CD4-positive, alpha-beta T cell (primary cell): ENCODE data around the gene BPHL. TPM values are rescaled to one million over a fixed set of nuclear protein-coding genes. Genes with fewer than 3 reads are reported as not detected.

Experiments
- ATAC-seq: fragments of 200-7000 bp; cut with Tn5 transposase; one replicate; pipeline ENCODE4 v1.10.0; 2022; ENCODE audit warnings: mild to moderate bottlenecking; ENCODE audit not compliant: poor library complexity
- CTCF ChIA-PET: fragments of 350-600 bp; sonication (Branson Sonifier 250); formaldehyde crosslinking; loops from one replicate; lab custom pipeline; 2021; ENCODE audit warnings: antibody characterized with exemption, inconsistent platforms; lab: Charles Lee
- POLR2A ChIA-PET: fragments of 350-600 bp; sonication (Branson Sonifier 250); formaldehyde crosslinking; loops from one replicate; lab custom pipeline; 2021; ENCODE audit warnings: antibody characterized with exemption, inconsistent platforms; lab: Charles Lee
- DNase-seq, 14 experiments: peaks; one replicate each; pipeline ENCODE4 v3.0.0-alpha.2; 2013 to 2020; ENCODE audit warnings: mixed read lengths in 2 of 14
- H3K27ac ChIP-seq, 2 donors: one replicate each; pipeline versions ENCODE4 v1.5.1 to v1.7.0; 2013; ENCODE audit warnings: low read length in 2 of 2, low read depth in 1 of 2, mild to moderate bottlenecking in 1 of 2
- H3K27me3 ChIP-seq, 2 experiments: 1 replicate in 1 of 2; 2 replicates in 1 of 2; pipeline versions ENCODE4 v1.6.1 to v1.7.0; 2013; ENCODE audit warnings: low read length in 2 of 2, control low read depth in 1 of 2, mild to moderate bottlenecking in 1 of 2, moderate library complexity in 1 of 2; ENCODE audit not compliant: insufficient read depth in 2 of 2, control insufficient read depth in 1 of 2
- H3K36me3 ChIP-seq: one replicate; pipeline ENCODE4 v1.6.1; 2013; ENCODE audit warnings: low read length, control low read depth; ENCODE audit not compliant: insufficient read depth
- H3K4me1 ChIP-seq: one replicate; pipeline ENCODE4 v1.6.1; 2013; ENCODE audit warnings: low read length, control low read depth; ENCODE audit not compliant: insufficient read depth
- H3K4me3 ChIP-seq: one replicate; pipeline ENCODE4 v1.5.1; 2013; ENCODE audit warnings: mild to moderate bottlenecking, low read length, moderate library complexity
- H3K9me3 ChIP-seq, 2 experiments: 1 replicate in 1 of 2; 2 replicates in 1 of 2; pipeline versions ENCODE4 v1.6.1 to v1.7.0; 2013; ENCODE audit warnings: low read length in 2 of 2, mild to moderate bottlenecking in 2 of 2, control low read depth in 1 of 2, moderate library complexity in 1 of 2; ENCODE audit not compliant: control insufficient read depth in 1 of 2, insufficient read depth in 1 of 2
- H3K27ac Mint-ChIP-seq: one replicate; pipeline ENCODE4 v1.8.0; 2020; ENCODE audit warnings: mixed read lengths
- H3K27me3 Mint-ChIP-seq: one replicate; pipeline ENCODE4 v1.8.0; 2021; ENCODE audit warnings: mixed read lengths
- H3K36me3 Mint-ChIP-seq: one replicate; pipeline ENCODE4 v1.8.0; 2021; ENCODE audit warnings: low read depth, mixed read lengths
- H3K4me1 Mint-ChIP-seq: one replicate; pipeline ENCODE4 v1.8.0; 2021; ENCODE audit warnings: low read depth, mixed read lengths
- H3K4me3 Mint-ChIP-seq: one replicate; pipeline ENCODE4 v1.8.0; 2020; ENCODE audit warnings: mild to moderate bottlenecking, mixed read lengths
- H3K9me3 Mint-ChIP-seq: one replicate; pipeline ENCODE4 v1.8.0; 2020; ENCODE audit warnings: mixed read lengths
- intact Hi-C, 2 experiments: fragments of 100-400 bp; cut with DNase I in 1 of 2; cut with micrococcal nuclease in 1 of 2; formaldehyde crosslinking; loops; one replicate each; pipeline versions ENCODE4 v1.15.1 to v1.9.0; 2023 to 2025; cut with DNase I, micrococcal nuclease
- total RNA-seq, 174 experiments: library from RNA in 2 of 174; stranded (reverse) in 2 of 174; gene quantifications; one replicate each; pipeline ENCODE4 v1.2.3 and lab custom pipeline; 2021 to 2026
- TF ChIP-seq, protein P1 (sequence below): fragments of 200-600 bp; IDR thresholded peaks from one replicate; pipeline ENCODE4 v1.8.0; 2022; ENCODE audit warnings: antibody characterized with exemption, mild to moderate bottlenecking

Gene BPHL
- total RNA-seq, 2 experiments from 2014 or later = 5.2 to 5.7 TPM

DNA sequence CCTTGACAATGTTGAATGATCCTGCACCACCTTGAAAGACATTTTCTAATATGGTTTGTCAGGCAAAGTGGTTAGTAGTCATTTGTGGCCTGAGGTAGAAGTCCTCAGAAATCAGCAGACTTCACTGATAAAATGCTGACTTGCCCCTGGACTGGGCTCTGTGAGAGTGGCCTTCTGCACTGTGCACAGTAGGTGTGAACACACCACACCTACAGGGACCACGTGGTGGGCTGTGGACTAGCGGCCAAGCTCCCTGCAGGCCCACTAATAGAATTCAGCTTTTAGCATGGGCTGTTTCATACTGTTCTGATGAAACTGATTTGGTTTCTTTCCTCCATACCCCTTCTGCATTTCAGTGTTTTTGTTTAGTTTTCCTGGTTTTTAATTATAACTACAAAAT lies 7.3 kb downstream of the BPHL start:
- no peak overlapping the region for H3K4me3 Mint-ChIP-seq
- no peak overlapping the region for H3K27ac Mint-ChIP-seq
- H3K27ac ChIP-seq = no peak overlapping the region
- H3K9me3 Mint-ChIP-seq = no peaks in the 10 kb centered on the region
- H3K36me3 ChIP-seq = peaks cover 4% of the 10 kb centered on the region
- H3K4me1 ChIP-seq = no peaks in the 10 kb centered on the region
- no peaks in the 10 kb centered on the region for H3K27me3 Mint-ChIP-seq
- peaks cover 4% of the 10 kb centered on the region for H3K4me1 Mint-ChIP-seq
- no peaks in the 10 kb centered on the region for H3K9me3 ChIP-seq
- DNase-seq (no peak), ATAC-seq (no peak)
- H3K27me3 ChIP-seq = no peaks in the 10 kb centered on the region
- CTCF ChIA-PET = interaction anchor here (0.6 to 1.9 kb wide), 4 partner anchors 20 to 126 kb away, joined by 3 to 23 read pairs (median 4); partner anchors contain the start of gene TUBB2A
- TF ChIP-seq, protein P1, sequence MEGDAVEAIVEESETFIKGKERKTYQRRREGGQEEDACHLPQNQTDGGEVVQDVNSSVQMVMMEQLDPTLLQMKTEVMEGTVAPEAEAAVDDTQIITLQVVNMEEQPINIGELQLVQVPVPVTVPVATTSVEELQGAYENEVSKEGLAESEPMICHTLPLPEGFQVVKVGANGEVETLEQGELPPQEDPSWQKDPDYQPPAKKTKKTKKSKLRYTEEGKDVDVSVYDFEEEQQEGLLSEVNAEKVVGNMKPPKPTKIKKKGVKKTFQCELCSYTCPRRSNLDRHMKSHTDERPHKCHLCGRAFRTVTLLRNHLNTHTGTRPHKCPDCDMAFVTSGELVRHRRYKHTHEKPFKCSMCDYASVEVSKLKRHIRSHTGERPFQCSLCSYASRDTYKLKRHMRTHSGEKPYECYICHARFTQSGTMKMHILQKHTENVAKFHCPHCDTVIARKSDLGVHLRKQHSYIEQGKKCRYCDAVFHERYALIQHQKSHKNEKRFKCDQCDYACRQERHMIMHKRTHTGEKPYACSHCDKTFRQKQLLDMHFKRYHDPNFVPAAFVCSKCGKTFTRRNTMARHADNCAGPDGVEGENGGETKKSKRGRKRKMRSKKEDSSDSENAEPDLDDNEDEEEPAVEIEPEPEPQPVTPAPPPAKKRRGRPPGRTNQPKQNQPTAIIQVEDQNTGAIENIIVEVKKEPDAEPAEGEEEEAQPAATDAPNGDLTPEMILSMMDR = no peak
- no peak overlapping the region for H3K4me3 ChIP-seq
- intact Hi-C loops = loop anchor here (1.0 to 2.0 kb wide), 5 partner anchors 33 to 607 kb away; no protein-coding TSS in a partner anchor
- POLR2A ChIA-PET = interaction anchor here (1.1 kb wide), 1 partner anchor 125 kb away, joined by 4 read pairs; no protein-coding TSS in a partner anchor
- H3K36me3 Mint-ChIP-seq = peaks cover 25% of the 10 kb centered on the region

DNA sequence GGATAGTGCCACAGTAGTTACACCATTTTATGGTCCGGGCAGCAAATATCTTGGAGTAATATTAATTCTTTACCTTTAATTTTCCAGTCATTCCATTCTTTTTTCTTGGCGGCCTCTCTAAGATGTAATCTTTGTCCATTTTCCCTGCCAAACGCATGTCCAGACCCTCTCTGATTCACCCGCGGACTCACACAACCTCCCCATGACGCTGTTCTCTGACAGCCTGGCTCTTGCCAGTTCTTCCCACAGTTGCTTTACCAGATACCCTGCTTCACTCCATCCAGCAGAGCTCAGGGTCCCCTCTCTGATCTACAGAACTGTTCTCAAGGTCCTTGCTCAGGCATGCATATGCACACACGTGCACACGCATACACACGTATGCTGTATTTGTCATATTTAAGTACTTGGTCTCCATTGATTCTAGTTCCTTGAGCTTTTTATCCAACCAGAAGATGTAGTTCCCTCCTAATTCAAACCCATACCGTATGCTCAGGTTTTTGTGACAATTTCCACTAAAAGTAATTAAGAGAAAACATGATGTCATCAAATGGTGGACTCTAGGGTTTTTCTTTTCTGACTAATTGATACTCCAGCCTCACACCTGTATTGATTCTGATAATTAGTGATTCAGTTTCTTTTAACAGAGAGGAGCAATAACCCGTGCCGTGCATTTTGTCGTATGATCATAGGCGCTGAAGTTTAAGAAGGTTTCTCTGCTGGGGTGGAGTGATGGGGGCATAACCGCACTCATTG lies 10.0 kb downstream of the BPHL start:
- H3K4me1 ChIP-seq = no peaks in the 10 kb centered on the region
- ChIA-PET POLR2A (interaction anchor here (0.7 kb wide), 1 partner anchor 65 kb away, joined by 3 read pairs; no protein-coding TSS in a partner anchor), CTCF (interaction anchor here (0.6 to 0.9 kb wide), 2 partner anchors 61 to 123 kb away, joined by 3 read pairs; no protein-coding TSS in a partner anchor)
- no peak overlapping the region for H3K27ac Mint-ChIP-seq
- no peak overlapping the region for H3K4me3 ChIP-seq
- no peaks in the 10 kb centered on the region for H3K9me3 ChIP-seq
- H3K4me3 Mint-ChIP-seq = no peak overlapping the region
- no peaks in the 10 kb centered on the region for H3K9me3 Mint-ChIP-seq
- no peak for ATAC-seq
- intact Hi-C loops = no loop called here
- peaks cover 6% of the 10 kb centered on the region for H3K36me3 ChIP-seq
- H3K27ac ChIP-seq = no peak overlapping the region
- TF ChIP-seq, protein P1 = no peak
- DNase-seq = no peak
- H3K4me1 Mint-ChIP-seq = peaks cover 4% of the 10 kb centered on the region
- H3K27me3 Mint-ChIP-seq = no peaks in the 10 kb centered on the region
- H3K27me3 ChIP-seq = no peaks in the 10 kb centered on the region
- H3K36me3 Mint-ChIP-seq = peaks cover 50% of the 10 kb centered on the region

DNA sequence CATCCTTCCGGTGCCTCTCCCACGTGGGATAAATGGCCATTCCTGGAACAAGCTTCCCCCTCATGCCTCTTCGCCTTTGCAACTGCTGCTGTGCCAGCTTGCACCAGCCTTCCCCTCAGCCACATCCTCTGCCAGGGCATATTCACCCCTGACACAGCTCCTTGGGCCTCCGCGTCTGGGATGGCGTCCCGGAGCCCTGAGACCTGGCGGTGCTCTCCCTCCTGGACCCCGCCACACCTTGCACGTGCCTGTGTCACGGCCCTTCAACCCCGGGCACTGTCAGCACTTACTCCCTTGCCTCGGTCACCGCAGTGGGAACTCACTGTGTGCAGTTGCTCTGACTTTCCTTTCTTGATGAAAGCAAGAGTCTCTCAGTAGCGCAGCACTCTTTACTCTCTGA lies 13.2 kb downstream of the BPHL start:
- H3K27me3 Mint-ChIP-seq = no peaks in the 10 kb centered on the region
- DNase-seq = no peak
- H3K4me3 Mint-ChIP-seq = no peak overlapping the region
- ChIA-PET POLR2A (no interaction called here), CTCF (no interaction called here)
- no peaks in the 10 kb centered on the region for H3K9me3 ChIP-seq
- no peaks in the 10 kb centered on the region for H3K4me1 ChIP-seq
- H3K27me3 ChIP-seq = no peaks in the 10 kb centered on the region
- no peak for ATAC-seq
- TF ChIP-seq, protein P1 = no peak
- H3K4me1 Mint-ChIP-seq = no peaks in the 10 kb centered on the region
- no peak overlapping the region for H3K27ac Mint-ChIP-seq
- peaks cover 9% of the 10 kb centered on the region for H3K36me3 ChIP-seq
- intact Hi-C loops = no loop called here
- no peak overlapping the region for H3K4me3 ChIP-seq
- peaks cover 71% of the 10 kb centered on the region for H3K36me3 Mint-ChIP-seq
- H3K9me3 Mint-ChIP-seq = no peaks in the 10 kb centered on the region
- no peak overlapping the region for H3K27ac ChIP-seq
